Smooth muscle cell of trachea (primary cell): ENCODE measurements around the gene C1orf216. TPM values are rescaled to one million over a fixed set of nuclear protein-coding genes. Genes with fewer than 3 reads are reported as not detected.

ENCODE experiments used
- total RNA-seq: library from RNA; depleted of rRNA; stranded (reverse); fragments of >200 nt; gene quantifications from 2 replicates; pipeline ENCODE4 v1.2.1, GENCODE V29; 2014

Gene C1orf216, protein sequence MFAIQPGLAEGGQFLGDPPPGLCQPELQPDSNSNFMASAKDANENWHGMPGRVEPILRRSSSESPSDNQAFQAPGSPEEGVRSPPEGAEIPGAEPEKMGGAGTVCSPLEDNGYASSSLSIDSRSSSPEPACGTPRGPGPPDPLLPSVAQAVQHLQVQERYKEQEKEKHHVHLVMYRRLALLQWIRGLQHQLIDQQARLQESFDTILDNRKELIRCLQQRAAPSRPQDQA
- 19.5 and 20.9 TPM in 2 replicates for total RNA-seq

GRCh38 chr1:35718492-35719336, at the start of gene C1orf216:
Gene C1orf216 (minus strand): TSS chr1:35718884. CDS start chr1:35716321, 2,563 bp downstream.

Other genes with a start within 250 kb of the C1orf216 start
- gene KIAA0319L, start 161.5 kb downstream of the C1orf216 start, total RNA-seq = 68.8 and 73.6 TPM in 2 replicates
- gene NCDN, start 161.1 kb downstream of the C1orf216 start, total RNA-seq = 30.8 and 61.4 TPM in 2 replicates
- gene TFAP2E, start 145.6 kb downstream of the C1orf216 start, total RNA-seq = 0.33 and 0.44 TPM in 2 replicates
- 18.0 and 31.3 TPM in 2 replicates for gene PSMB2, start 77.4 kb downstream of the C1orf216 start, total RNA-seq
- gene CLSPN, start 51.1 kb upstream of the C1orf216 start, total RNA-seq = 2.2 and 12.5 TPM in 2 replicates
- gene AGO4, start 89.1 kb upstream of the C1orf216 start, total RNA-seq = 16.1 and 21.5 TPM in 2 replicates
- 14.6 and 16.1 TPM in 2 replicates for gene AGO1, start 164.3 kb upstream of the C1orf216 start, total RNA-seq
- gene AGO3, start 212.2 kb upstream of the C1orf216 start, total RNA-seq = 17.7 and 17.9 TPM in 2 replicates